ENCODE results near the gene LASP1NB.

LASP1NB gene

GRCh38 chr17:38879878-38880665 lies 45.3 kb upstream of the LASP1NB start:
- no peak for TF ChIP-seq OSR1 (CRISPR knock-in tag; IDR thresholded peaks at IDR 0.05)
- ATAC-seq, result peak; percentile 75

GRCh38 chr17:38881600-38882191 lies 43.7 kb upstream of the LASP1NB start:
- no peak for ATAC-seq
- no peak for TF ChIP-seq OSR1 (CRISPR knock-in tag; IDR thresholded peaks at IDR 0.05)
- TF ChIP-seq ZFP3 (CRISPR knock-in tag; IDR thresholded peaks at IDR 0.05), result no peak
- no peak for TF ChIP-seq GLIS3 (CRISPR knock-in tag; IDR thresholded peaks at IDR 0.05)
- no peak for TF ChIP-seq CSRNP3 (CRISPR knock-in tag; IDR thresholded peaks at IDR 0.05)
- TF ChIP-seq TOX (CRISPR knock-in tag; IDR thresholded peaks at IDR 0.05; ENCODE audit: borderline replicate concordance), result no peak
- TF ChIP-seq ZFP30 (CRISPR knock-in tag; IDR thresholded peaks at IDR 0.05), result no peak
- no peak for TF ChIP-seq ZNF8 (CRISPR knock-in tag; IDR thresholded peaks at IDR 0.05)
- TF ChIP-seq ZNF70 (CRISPR knock-in tag; IDR thresholded peaks at IDR 0.05), result no peak
- TF ChIP-seq CREB5 (CRISPR knock-in tag; IDR thresholded peaks at IDR 0.05; ENCODE audit: low read depth), result no peak
- TF ChIP-seq TCF4 (CRISPR knock-in tag; IDR thresholded peaks at IDR 0.05; ENCODE audit: borderline replicate concordance), result no peak
- no peak for TF ChIP-seq PATZ1 (CRISPR knock-in tag; IDR thresholded peaks at IDR 0.05; ENCODE audit: borderline replicate concordance)
- TF ChIP-seq ZNF565 (CRISPR knock-in tag; conservative IDR thresholded peaks at IDR 0.05; ENCODE audit: low read depth), result no peak
- no peak for TF ChIP-seq ARNTL (CRISPR knock-in tag; IDR thresholded peaks at IDR 0.05; ENCODE audit: borderline replicate concordance, low read depth)

- TF ChIP-seq ZNF565 (CRISPR knock-in tag; conservative IDR thresholded peaks at IDR 0.05; ENCODE audit: low read depth) (no peak), ZFP30 (CRISPR knock-in tag; IDR thresholded peaks at IDR 0.05) (no peak), TOX (CRISPR knock-in tag; IDR thresholded peaks at IDR 0.05; ENCODE audit: borderline replicate concordance) (no peak), CSRNP3 (CRISPR knock-in tag; IDR thresholded peaks at IDR 0.05) (no peak), PATZ1 (CRISPR knock-in tag; IDR thresholded peaks at IDR 0.05; ENCODE audit: borderline replicate concordance) (no peak), ISL1 (CRISPR knock-in tag; IDR thresholded peaks at IDR 0.05) (no peak), CSDC2 (CRISPR knock-in tag; IDR thresholded peaks at IDR 0.05) (no peak), SNAI2 (CRISPR knock-in tag; IDR thresholded peaks at IDR 0.05) (no peak), OSR1 (CRISPR knock-in tag; IDR thresholded peaks at IDR 0.05) (no peak), TCF4 (CRISPR knock-in tag; IDR thresholded peaks at IDR 0.05; ENCODE audit: borderline replicate concordance) (no peak), GLIS3 (CRISPR knock-in tag; IDR thresholded peaks at IDR 0.05) (no peak), BACH2 (CRISPR knock-in tag; IDR thresholded peaks at IDR 0.05; ENCODE audit: borderline replicate concordance) (no peak), ZFP3 (CRISPR knock-in tag; IDR thresholded peaks at IDR 0.05) (no peak)
- no peak for ATAC-seq
Observed at GRCh38 chr17:38882870-38883269, 42.5 kb upstream of the LASP1NB start.
